ENCODE measurements around the gene FGFR3.
"Not testable (repeated sequence)": the region's sequence is repeated elsewhere in the genome, so short reads cannot be mapped to it uniquely, and the experiment has no call there.

FGFR3 gene

DNA sequence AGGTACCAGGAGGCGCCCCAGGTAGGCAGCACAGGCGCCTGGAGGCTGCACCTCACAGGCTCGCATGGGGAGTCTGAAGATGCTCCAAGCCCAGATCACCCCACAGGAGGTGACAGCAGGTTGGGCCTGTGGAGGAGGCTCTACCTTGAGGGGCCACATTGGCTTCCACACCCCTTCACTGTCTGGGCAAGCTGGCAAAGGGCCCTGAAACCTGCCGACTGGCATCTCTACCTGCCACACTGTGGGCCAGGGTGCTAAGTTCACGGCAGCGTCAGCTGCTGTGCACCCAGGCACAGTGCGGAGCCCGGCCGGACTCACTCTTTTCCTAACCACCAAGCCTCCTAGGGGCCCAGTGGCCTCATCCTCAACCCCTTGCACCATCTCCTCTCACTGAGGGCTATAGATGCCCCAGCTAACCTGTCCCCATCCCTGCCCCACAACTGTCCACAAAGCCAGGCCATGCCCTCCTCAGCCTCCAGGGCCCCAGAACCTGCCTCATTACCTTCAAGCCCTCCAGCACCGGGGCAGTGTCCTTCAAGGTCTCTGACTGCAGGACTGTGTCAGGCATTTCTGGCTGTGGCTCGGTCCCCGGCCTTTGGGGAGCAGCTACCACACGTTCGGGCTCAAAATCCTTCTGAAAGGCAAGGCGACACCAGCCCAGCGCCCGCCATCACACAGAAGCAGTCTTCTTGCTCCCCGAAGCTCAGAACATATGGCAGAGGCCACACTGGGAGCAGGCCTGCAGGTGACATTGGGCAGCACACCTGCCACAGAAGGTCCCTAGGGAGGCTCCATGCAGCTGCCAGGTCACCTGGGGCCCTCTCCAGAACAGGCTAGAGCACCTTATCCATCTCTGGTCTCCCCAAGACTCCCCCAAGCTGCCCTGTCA is 28.8 kb downstream of the FGFR3 start:
- DNase-seq: no peak

DNA sequence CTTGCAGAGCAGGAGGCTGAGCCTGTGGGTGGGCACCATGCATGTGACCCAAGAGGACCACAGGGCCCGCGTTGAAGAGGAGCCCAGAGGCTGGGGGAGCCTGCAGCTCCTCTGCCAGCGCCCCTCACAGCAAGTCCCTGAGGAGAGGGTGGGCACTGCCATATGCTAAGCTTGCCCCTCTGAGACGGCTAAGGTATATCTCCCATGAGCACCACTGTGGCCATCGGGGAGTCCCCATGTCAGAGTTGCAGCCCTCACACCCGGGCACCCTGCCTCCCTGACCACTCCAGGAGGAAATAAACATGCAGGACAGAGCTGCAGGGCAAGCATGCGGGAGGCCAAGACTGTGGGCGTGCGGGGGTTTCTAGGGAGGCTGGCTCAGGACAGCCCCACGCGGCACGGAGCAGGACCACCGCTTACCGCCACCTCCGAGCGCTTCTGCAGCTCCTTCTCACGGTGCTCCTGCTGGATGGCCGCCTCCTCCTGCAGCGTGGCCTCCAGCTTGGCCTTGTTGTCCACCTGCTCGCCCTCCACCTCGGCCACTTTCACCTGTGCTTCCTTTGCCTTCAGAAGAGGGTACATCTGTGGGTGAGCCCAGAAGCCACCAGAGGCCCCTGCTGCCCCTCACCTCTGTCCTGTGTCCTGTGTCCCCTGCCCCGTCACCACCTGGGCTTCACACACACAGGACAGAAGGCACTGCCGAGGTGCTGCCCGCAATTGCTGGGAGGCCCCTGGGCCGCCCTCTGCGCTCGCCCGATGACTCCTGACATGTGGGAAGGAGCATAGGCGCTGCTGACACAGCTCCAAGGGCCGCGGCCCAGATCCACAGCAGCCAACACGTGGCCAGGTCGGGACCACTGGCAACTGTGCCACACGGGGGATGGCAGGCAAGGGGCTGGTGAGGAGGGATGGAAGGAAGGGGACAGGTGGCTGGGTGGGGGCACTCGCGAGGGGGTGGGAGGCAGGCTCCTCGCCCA is 29.8 kb downstream of the FGFR3 start:
- DNase-seq: no peak

DNA sequence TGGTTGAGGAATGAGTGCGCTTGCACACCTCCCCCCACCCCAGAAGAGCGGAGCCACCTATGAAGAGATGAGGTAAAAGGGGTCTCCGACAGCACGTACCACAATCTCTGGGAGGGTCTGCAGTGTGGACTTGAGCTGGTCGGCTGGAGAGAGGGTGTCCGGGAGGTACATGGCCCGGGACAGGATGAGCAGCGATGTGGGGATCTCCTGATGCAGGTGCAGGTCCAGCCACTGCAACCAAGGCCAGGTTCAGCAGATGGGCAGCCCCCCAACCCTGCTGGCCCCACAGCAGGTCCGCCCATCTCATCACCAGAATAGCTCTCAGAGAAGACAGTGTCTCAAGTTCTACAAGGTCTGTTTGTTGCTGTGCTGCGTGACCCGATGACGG is 30.4 kb downstream of the FGFR3 start:
- no peak for DNase-seq

DNA sequence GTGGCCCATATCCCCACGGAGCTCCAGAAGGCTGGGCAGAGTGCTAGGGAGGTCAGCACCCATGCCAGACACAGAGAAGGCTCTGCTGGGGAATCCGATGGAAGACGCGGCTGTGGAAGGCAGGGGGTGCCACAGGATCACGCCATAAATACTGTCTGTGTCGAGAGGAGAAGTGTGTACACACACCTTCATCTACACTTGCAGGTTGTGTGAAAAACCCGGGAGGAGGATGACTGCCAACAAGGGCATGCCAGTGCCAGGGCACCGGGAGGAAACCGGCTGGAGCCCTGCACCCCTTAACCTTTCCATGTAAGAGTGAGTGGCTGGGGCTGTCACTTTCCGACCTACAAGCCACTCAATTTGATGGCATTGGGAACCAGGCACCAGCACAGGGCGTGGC is 31.7 kb downstream of the FGFR3 start:
- no peak for DNase-seq

DNA sequence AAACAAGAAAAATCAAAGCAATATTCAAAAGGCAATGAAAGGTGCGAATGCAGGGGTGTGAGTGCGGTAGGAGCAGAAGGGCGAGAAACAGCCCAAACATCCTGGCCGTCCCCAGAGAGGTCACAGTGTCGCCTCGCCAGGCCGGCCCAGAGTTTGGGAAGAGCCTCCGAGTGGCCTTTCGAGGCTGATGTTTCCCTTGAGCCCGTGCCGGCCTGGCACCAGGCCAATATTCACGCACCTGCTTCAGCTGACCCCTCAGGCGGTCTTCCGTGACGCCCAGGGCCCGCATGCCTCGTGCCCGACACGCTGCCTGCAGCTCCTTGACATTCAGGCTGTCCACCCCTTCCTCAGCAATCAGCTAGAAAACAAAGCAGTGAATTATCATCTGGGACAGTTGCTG is 32.2 kb downstream of the FGFR3 start:
- no peak for DNase-seq

DNA sequence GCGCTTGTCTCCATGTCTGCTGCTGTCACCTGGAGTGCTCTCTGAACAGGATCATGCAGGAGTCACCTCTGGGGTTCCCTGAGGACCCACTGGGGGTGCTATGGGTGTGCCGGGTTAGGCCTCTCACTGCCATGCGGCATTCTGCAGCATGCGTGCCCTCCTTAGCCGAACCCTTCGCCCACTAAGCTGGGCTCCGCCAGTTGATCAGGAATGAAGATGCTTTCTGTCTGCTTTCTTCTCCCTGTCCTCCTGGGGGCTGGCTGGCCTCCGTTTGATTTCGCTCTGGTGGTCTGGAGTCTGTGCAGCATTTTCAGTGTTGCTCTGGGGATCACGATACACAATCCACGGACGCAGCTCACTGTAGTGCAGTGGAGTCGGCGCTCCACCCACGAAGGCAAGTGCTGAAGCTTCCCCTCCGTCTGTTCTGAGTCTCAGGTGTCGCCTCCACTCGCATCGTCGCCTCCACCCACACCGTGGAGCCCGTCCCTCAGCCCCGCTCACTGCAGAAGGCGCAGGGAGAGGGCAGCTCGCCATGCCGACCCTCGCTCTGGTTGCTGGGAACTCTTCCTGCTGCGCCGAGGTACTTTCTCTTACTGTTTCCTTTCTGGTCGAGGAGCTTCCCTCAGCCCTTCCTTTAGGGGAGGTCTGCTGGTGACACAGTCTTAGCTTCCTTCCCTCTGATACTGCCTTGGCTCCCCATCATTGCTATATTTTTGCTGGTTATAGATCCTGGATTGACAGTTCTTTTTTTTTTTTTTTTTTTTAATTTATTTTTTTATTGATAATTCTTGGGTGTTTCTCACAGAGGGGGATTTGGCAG is 33.6 kb downstream of the FGFR3 start:
- no peak for DNase-seq

DNA sequence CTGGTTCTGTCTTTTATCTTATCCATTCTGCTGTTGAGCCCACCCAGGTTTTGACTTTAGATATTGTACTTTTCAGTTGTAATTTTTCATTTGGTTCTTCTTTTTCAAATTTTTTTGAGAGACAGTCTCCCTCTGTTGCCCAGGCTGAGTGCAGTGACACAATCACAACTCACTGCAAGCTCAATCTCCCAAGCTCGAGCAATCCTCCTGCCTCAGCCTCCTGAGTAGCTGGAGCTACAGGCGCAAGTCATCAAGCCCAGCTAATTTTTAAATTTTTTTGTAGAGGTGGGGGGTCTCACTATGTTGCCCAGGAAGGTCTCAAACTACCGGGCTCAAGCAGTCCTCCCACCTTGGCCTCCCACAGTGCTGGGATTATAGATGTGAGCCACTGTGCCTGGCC is 37.1 kb downstream of the FGFR3 start:
- no peak for DNase-seq

DNA sequence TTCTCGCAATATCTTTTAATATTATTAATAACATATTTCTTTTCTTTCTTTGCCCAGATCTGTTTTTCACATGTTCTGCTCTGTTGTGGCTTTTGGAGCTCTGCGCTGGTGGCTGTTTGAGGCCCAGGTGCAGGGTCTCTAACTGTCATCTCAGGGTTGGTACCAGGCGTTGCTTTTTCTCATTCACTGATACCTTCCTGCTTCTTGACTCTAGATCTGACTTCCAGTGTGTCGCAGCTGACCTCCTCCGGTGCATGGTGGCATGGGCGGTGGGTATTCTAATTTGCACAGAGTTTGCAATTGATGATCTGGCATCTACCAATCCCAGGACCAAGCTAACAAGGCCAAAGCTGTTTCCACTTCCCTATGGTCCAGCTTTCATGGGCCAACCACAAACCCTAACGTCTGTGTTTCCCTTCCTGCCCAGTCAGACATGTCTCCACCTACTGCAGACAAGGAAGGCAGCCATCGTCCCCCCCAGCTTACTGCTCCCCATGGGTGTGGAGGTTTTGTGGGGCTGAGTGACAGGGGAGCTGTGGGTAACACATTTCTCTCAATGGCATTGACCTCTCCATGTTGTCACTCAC is 37.6 kb downstream of the FGFR3 start:
- no peak for DNase-seq

DNA sequence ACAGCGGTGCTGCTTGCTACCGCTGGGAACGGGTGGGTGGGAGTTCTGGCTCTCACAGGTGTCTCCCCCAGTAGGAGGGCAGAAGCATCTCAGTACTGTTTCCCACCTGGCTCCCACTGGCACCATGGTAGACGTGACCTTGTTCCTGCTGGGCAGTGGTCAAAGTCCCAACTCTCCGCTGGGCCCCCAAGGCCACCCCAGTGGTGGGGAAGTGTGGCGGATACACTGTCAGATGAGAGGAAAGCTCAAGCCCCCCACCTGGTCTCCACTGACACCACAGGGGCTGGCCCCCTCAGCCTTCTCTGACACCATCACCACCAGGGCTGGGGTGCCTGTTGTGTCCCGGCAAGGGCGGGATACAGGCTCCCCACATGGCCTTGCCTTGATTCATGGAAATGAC is 38.2 kb downstream of the FGFR3 start:
- DNase-seq: no peak

DNA sequence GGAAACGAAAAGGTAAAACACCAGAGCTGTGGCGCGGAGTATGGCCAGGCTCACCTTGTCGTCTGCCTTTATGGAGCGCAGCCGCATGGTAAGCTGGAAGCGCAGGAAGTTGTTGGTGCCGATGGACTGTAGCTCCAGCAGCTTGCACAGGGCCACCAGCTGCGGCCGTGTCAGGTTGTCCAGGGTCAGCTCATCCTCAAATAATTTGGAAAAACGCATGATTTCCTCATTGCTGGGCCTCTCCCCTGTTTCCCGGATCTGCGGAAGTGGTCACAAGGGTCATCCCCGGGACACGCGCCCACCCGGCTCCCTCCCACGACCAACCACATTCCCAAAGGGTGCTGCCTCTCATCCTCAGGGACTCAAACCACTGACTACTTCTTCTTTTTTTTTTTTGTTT is 39.6 kb downstream of the FGFR3 start:
- DNase-seq: no peak

DNA sequence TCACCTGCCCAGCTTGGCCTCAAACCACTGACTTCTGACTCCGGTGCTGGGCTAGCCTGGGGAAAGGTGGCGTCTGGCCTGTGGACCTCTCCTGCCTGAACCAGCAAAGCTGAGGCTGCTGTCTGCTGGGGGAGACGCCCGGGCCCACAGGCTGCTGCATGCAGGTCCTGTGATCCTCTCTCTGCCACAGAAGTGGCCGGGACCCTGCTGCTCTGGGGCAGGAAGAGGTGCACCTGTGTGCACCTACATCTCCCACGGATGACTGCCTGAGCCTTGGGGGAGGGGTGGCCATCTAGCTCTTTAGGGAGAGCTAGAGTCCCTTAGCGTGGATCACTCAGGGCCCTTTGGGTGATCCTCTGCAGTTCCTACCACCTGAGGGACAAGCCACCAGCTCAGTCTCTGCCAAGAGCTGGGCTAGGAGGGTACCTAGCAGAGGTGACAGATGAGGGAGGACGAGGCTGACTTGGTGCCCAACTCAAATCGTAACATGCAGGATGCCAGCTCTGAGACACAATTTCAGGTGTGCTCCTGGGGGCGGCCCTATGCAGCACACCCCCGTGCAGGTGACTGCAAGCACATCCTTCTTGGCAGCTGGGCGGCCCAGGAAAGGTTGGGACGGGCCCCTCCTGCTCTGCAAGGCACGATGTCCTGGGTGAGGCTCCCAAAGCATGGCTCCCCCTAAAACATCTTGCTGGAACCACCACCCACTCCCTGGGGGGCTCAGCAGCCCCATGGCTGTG is 40.4 kb downstream of the FGFR3 start:
- DNase-seq: no peak

DNA sequence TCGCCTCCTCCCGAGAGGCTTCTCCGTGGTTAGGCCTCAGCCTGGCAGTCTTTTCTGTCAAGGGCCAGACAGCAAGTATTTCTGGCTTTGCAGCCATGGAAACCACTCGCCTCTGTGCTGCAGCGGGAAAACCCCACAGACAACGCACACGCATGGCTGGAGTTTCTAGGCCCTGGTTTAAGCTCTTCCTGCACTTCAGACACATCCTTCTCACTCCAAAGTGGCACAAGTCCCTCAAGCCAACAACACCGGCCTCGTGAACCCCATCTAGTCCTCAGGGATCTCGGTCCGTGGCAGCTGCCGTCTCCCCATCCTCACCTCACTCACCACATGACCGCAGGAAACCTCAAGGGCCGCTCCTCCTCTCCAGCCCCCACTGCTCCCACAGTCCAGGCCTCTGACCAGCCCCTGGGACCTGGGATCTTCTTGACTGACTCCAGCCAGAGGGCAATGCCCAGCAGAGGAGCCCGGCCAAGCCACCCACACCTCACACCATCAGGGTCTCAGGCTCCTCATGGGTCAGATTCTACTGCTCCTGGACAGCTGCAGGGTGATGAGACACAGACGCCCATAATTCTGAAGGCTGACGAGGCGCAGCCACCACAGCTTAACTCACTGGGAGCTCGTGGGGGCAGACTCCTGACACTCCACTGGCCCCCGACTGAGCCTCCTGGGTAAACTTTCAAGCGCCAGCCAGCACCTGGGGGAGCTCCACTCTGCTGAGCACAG is 41.1 kb downstream of the FGFR3 start:
- no peak for DNase-seq

DNA sequence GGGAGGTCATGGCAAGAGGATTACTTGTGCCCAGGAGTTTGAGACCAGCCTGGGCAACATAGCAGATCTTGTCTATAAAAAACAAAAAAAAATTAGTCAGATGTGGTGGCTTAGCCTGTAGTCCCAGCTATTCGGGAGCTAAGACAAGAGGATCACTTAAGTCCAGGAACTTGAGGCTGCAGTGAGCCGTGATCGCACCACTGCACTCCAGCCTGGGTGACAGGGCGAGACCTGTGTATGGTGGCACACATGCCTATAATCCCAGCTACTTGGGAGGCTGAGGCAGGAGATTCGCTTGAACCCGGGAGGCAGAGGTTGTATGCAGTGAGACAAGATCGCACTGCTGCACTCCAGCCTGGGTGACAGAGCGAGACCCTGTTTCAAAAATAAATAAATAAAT is 42.7 kb downstream of the FGFR3 start:
- not testable (repeated sequence) for DNase-seq

DNA sequence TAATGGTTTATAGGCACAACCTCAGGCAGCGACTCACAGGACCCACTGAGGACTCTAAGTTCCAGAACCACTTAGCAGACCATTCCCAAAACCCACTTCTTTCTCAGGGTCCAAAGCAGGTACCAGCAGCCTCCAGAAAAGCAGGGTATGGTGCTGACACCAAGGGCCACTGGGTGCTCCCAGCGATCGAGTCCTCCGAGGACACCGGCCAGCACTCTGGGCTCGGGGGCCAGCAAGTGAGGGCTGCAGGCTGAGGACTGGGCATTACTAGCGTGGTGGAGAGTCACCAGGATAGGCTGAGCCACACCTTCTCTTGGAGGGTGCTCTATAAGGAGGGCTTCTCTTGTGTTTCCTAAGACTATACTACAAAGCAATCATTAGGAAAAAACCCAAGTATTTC is 43.6 kb downstream of the FGFR3 start:
- DNase-seq: no peak

DNA sequence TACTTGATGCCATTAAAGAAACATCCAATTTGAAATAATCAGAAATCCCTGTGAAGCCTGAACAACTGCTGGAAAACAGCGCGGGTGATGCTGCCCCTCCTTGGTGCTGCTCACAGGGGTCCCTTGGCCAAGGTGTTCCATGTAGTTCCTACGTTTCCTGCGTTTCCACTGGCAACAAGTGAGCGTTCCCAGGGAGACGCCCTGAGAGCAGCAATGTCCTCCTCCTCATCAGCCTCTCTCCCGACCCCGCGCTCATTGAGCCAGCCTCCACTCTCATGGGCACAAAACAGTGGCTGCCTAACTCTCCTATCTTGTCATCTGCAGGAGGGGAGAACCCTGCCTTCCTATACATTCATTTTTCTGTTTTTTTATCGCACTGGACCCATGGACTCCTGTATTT is 44.0 kb downstream of the FGFR3 start:
- DNase-seq: no peak

DNA sequence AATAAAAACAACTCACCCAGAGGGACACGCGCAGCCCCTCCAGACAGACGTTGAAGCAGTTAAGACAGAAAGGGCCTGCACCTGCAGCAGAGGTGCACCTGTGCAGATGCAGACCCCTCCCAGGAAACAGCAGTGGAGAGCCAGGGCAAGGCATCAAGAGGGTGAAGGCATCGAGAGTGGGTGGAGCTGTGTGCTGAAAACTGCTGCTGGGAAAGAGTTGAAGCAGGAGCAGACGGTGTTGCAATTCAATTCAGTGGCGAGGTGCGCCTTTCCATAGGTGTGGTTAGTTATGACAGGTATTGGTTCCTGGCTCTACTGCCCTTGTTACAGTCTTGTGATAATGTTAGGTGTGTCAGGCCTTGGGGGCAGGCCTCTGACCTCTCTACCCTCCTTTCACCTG is 46.2 kb downstream of the FGFR3 start:
- DNase-seq: no peak

DNA sequence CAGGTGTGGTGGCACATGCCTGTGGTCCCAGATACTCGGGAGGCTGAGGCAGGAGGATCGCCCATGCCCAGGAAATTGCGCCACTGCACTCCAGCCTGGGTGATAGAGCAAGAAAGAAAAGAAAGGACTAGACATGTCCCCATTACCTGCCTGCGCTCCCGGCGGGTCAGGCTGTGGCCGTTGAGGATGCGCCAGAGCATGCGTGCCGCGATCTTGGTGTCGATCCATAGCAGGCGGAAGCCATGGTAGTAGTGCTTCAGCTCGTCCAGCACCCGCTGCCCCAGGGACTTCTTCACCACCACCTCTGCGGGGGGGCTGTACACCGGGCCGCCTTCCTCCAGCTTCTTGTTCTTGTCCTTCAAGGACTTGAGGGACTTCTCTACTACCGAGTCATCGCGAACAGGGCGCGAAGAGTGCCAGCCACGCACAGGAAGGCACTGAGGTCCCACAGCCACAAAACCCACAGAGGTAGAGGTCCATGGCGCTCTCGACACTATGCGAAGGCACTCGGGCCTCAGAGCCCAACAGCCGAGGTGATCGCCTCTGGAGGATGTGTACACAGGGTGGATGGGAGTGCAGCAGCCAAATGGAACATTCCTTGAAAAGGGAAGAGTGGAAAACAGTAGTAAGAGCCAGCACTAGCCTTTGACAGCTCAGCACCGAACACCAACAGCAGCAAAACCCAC is 48.3 kb downstream of the FGFR3 start:
- no peak for DNase-seq

DNA sequence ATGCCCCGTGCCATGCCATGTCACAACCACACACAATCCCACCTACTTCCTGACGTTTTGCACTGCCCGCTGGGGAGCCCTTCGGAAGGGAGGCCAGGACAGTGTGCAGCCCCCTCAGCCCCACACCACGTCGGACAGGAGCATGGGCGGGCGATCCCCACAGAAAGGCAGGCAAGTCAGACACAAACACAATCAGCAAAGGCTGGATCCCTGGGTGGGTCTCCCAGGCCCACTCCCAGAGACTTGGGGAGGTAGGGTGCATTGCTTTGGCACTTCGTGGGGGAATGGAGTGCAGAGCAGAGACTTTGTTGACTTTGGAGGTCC is 48.8 kb downstream of the FGFR3 start:
- DNase-seq: no peak

DNA sequence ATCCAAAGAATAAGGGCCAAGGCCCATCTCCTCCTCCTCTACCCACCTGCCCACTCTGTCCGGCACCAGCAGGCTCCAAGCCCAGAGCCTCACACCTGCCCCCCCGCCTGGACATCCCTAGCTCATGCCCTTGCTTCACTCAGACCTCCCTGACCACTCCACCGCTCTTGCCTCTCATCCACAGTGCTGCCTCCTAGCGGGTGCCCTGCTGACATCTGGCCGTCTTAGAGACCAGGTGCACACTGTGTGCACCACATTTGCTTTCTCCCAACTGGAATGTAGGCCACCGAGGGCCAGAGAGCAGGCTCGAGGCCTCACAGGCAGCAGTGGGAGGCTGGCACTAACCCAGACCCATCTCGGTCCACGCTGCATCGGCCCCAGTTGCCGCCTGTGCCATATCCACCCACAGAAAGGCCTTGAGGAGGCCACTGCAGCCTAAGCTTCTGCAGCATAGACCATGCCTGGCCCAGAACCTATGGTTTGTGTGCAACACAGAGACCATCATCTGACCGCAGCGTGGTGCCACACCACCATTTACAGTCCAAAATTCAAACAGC is 49.3 kb downstream of the FGFR3 start:
- no peak for DNase-seq

DNA sequence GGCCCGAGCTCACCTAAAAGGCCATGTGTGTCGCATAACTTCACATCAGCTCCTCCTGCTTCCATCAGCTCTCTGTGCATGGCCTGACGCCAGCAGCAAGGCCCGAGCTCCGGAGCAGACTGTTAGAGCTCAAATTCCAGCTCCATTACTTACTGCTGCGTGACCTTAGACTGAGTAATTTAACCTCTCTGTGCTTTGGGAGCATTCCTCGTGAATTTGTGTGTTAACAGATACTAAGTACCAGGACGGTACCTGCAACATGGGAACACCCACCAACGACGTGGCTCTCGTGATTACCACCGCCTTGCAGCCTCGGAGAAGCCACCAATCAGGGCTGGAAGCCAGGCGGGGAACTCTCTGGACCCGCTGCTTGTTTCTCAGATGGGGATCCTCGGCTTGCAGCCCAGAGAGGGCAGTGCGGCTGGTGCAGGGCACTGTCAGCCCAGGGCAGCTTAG is 49.9 kb downstream of the FGFR3 start:
- no peak for DNase-seq
